Neural cell (in vitro differentiated cells): Measurements from ENCODE around the gene CILP2. TPM values are rescaled to one million over a fixed set of nuclear protein-coding genes. Genes with fewer than 3 reads are reported as not detected.

Experiments used
- H2AFZ ChIP-seq: fragments of 200-600, 300-800 bp; sonication (generic), shearing (Covaris generic); 2 replicates; pipeline ENCODE4 v1.6.0; 2014; ENCODE audit warnings: low read depth, mild to moderate bottlenecking, antibody characterized with exemption, low read length, moderate library complexity
- H3F3A ChIP-seq: fragments of 200-600 bp; shearing (Covaris generic); 2 replicates; pipeline ENCODE4 v1.6.1; 2016; ENCODE audit warnings: mild to moderate bottlenecking, moderate library complexity, mixed read lengths, antibody characterized with exemption, low read length; ENCODE audit not compliant: insufficient read depth, poor library complexity, severe bottlenecking
- H3K27ac ChIP-seq: fragments of 200-600, 300-800 bp; sonication (generic), shearing (Covaris generic); 2 replicates; pipeline ENCODE4 v1.5.1; 2014; ENCODE audit warnings: mild to moderate bottlenecking, low read length, moderate library complexity
- H3K27me3 ChIP-seq: fragments of 300-800, 200-600 bp; sonication (generic), shearing (Covaris generic); 2 replicates; pipeline ENCODE4 v1.6.0; 2014; ENCODE audit warnings: mild to moderate bottlenecking, low read depth, low read length, moderate library complexity; ENCODE audit not compliant: insufficient read depth
- H3K36me3 ChIP-seq: fragments of 300-800, 200-600 bp; sonication (generic), shearing (Covaris generic); 2 replicates; pipeline ENCODE4 v1.5.1; 2014; ENCODE audit warnings: mild to moderate bottlenecking, antibody characterized with exemption, low read length, moderate library complexity; ENCODE audit not compliant: insufficient read depth
- H3K4me2 ChIP-seq: fragments of 300-800, 200-600 bp; sonication (generic), shearing (Covaris generic); 2 replicates; pipeline ENCODE4 v1.6.0; 2014; ENCODE audit warnings: mild to moderate bottlenecking, low read length
- H3K4me3 ChIP-seq: fragments of 300-800, 200-600 bp; sonication (generic), shearing (Covaris generic); 2 replicates; pipeline ENCODE4 v1.5.1; 2014; ENCODE audit warnings: mild to moderate bottlenecking, low read length, moderate library complexity
- H3K79me2 ChIP-seq: fragments of 200-600 bp; shearing (Covaris generic); replicated peaks from 2 replicates; pipeline ENCODE4 v1.6.0; 2014; ENCODE audit warnings: mild to moderate bottlenecking, low read length, moderate library complexity; ENCODE audit not compliant: insufficient read depth
- H3K9ac ChIP-seq: fragments of 300-800, 200-600 bp; sonication (generic), shearing (Covaris generic); 2 replicates; pipeline ENCODE4 v1.6.1; 2016; ENCODE audit warnings: mild to moderate bottlenecking, low read length, mixed read lengths
- H3K9me2 ChIP-seq: fragments of 200-600 bp; shearing (Covaris generic); 2 replicates; pipeline ENCODE4 v1.6.1; 2016; ENCODE audit warnings: mild to moderate bottlenecking, low read length, mixed read lengths; ENCODE audit not compliant: insufficient read depth
- H3K9me3 ChIP-seq: fragments of 200-600, 300-800 bp; sonication (generic), shearing (Covaris generic); 2 replicates; pipeline ENCODE4 v1.6.1; 2016; ENCODE audit warnings: mild to moderate bottlenecking, mixed run types, low read length, moderate library complexity, mixed read lengths
- H4K20me1 ChIP-seq: fragments of 200-600 bp; shearing (Covaris generic); 2 replicates; pipeline ENCODE4 v1.6.1; 2016; ENCODE audit warnings: mild to moderate bottlenecking, mixed run types; ENCODE audit not compliant: insufficient read depth
- EP300 ChIP-seq: fragments of 450-650 bp; conservative IDR thresholded peaks from 2 replicates; pipeline ENCODE4 v1.6.1; 2014; ENCODE audit warnings: antibody characterized with exemption, mild to moderate bottlenecking, moderate library complexity; ENCODE audit not compliant: poor library complexity, severe bottlenecking
- EZH2 ChIP-seq: fragments of 200-600, 300-800 bp; shearing (Covaris generic), sonication (generic); IDR thresholded peaks from 2 replicates; pipeline ENCODE4 v1.6.1; 2014; ENCODE audit warnings: antibody characterized with exemption, low read length, borderline replicate concordance, mild to moderate bottlenecking; ENCODE audit not compliant: insufficient read depth, poor library complexity, severe bottlenecking
- MXI1 ChIP-seq: fragments of 450-650 bp; conservative IDR thresholded peaks from 2 replicates; pipeline ENCODE4 v1.6.1; 2014; ENCODE audit warnings: antibody characterized with exemption, mild to moderate bottlenecking; ENCODE audit not compliant: poor library complexity, severe bottlenecking
- POLR2AphosphoS5 ChIP-seq: IDR thresholded peaks from 2 replicates; pipeline ENCODE4 v1.6.1; 2012
- RAD21 ChIP-seq: fragments of 450-650 bp; conservative IDR thresholded peaks from 2 replicates; pipeline ENCODE4 v1.6.1; 2014; ENCODE audit warnings: antibody characterized with exemption, mild to moderate bottlenecking, moderate library complexity
- REST ChIP-seq: IDR thresholded peaks from 2 replicates; pipeline ENCODE4 v1.6.1; 2012; ENCODE audit warnings: borderline replicate concordance
- SMC3 ChIP-seq: fragments of 450-650 bp; conservative IDR thresholded peaks from 2 replicates; pipeline ENCODE4 v1.6.1; 2014; ENCODE audit warnings: antibody characterized with exemption, mild to moderate bottlenecking, moderate library complexity; ENCODE audit not compliant: poor library complexity
- TAF1 ChIP-seq: IDR thresholded peaks from 2 replicates; pipeline ENCODE4 v1.6.1; 2012; ENCODE audit warnings: low read depth
- polyA plus RNA-seq: library from polyadenylated mRNA; depleted of rRNA; stranded (reverse); fragments of >200 nt; gene quantifications from 2 replicates; pipeline ENCODE4 v1.2.3, GENCODE V29; 2014
- TF ChIP-seq, protein P1 (sequence below): fragments of 450-650 bp; IDR thresholded peaks from 2 replicates; pipeline ENCODE4 v1.5.1; 2014; ENCODE audit warnings: antibody characterized with exemption, mild to moderate bottlenecking, moderate library complexity; ENCODE audit not compliant: poor library complexity, severe bottlenecking

CILP2 gene
- polyA plus RNA-seq, 1 donor from 2014 or later = 0.84 TPM

GRCh38 chr19:19506592-19506991 lies 31.5 kb upstream of the CILP2 start:
- Histone ChIP-seq H3K36me3 (peaks cover 5% of the 10 kb centered on the region), H3K9ac (no peak overlapping the region)

DNA sequence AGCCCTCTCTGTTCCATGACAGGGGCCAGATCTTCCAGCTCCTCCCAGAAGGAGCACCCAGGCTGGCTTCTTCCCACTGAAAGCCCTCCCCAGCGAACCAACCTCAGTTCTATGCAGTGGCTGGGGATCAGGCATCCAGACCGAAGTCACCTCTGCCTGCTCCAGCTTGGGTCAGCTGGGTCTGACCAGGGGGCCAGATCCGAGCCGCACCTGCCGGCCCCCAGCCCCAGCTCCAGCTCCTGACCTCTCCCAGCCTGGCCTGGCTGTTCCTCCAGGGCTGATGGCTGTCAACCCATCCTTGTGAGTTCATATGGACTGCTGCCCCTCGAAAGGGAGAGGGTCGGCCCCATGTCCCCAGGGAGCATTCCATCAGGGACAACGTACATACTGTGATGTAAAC lies 30.7 kb upstream of the CILP2 start:
- no peaks in the 10 kb centered on the region for H3K79me2 ChIP-seq
- H3K4me3 ChIP-seq = no peak overlapping the region
- no peak overlapping the region for H2AFZ ChIP-seq
- H4K20me1 ChIP-seq = no peaks in the 10 kb centered on the region
- no peaks in the 10 kb centered on the region for H3K9me2 ChIP-seq
- H3K27ac ChIP-seq = no peak overlapping the region
- H3F3A ChIP-seq = no peaks in the 10 kb centered on the region
- H3K36me3 ChIP-seq = peaks cover 5% of the 10 kb centered on the region
- H3K27me3 ChIP-seq = no peaks in the 10 kb centered on the region
- no peak overlapping the region for H3K4me2 ChIP-seq
- no peaks in the 10 kb centered on the region for H3K9me3 ChIP-seq
- H3K9ac ChIP-seq = no peak overlapping the region
- no peak for TF ChIP-seq EP300
- TF ChIP-seq REST = no peak
- TF ChIP-seq, protein P1, sequence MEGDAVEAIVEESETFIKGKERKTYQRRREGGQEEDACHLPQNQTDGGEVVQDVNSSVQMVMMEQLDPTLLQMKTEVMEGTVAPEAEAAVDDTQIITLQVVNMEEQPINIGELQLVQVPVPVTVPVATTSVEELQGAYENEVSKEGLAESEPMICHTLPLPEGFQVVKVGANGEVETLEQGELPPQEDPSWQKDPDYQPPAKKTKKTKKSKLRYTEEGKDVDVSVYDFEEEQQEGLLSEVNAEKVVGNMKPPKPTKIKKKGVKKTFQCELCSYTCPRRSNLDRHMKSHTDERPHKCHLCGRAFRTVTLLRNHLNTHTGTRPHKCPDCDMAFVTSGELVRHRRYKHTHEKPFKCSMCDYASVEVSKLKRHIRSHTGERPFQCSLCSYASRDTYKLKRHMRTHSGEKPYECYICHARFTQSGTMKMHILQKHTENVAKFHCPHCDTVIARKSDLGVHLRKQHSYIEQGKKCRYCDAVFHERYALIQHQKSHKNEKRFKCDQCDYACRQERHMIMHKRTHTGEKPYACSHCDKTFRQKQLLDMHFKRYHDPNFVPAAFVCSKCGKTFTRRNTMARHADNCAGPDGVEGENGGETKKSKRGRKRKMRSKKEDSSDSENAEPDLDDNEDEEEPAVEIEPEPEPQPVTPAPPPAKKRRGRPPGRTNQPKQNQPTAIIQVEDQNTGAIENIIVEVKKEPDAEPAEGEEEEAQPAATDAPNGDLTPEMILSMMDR = no peak
- no peak for TF ChIP-seq RAD21
- no peak for TF ChIP-seq MXI1
- no peak for TF ChIP-seq SMC3
- TF ChIP-seq POLR2AphosphoS5 = no peak
- TF ChIP-seq EZH2 = no peak

More at GRCh38 chr19:19506592-19506991, 31.5 kb upstream of the CILP2 start:
- H3K79me2 ChIP-seq = no peaks in the 10 kb centered on the region
- H2AFZ ChIP-seq = no peak overlapping the region
- no peak overlapping the region for H3K4me3 ChIP-seq
- H3K9me2 ChIP-seq = no peaks in the 10 kb centered on the region
- H3K9me3 ChIP-seq = no peaks in the 10 kb centered on the region
- H3K4me2 ChIP-seq = no peak overlapping the region
- no peaks in the 10 kb centered on the region for H3F3A ChIP-seq
- H3K27ac ChIP-seq = no peak overlapping the region
- no peaks in the 10 kb centered on the region for H3K27me3 ChIP-seq
- H4K20me1 ChIP-seq = no peaks in the 10 kb centered on the region
- TF ChIP-seq EP300 (no peak), EZH2 (no peak), TAF1 (no peak), MXI1 (no peak), REST (no peak), RAD21 (no peak), POLR2AphosphoS5 (no peak), SMC3 (no peak)
- TF ChIP-seq, protein P1 = no peak
